GDM1 (cell line): ENCODE measurements around the gene DMTF1.
A peak's percentile ranks its signal among the peaks of the same experiment; 100 is the strongest.
"Not testable (repeated sequence)": the region's sequence is repeated elsewhere in the genome, so short reads cannot be mapped to it uniquely, and the experiment has no call there.

Experiments used
- DNase-seq: peaks from one replicate; lab custom pipeline; 2025; lab: John Stamatoyannopoulos, UW

DMTF1 gene

DNA sequence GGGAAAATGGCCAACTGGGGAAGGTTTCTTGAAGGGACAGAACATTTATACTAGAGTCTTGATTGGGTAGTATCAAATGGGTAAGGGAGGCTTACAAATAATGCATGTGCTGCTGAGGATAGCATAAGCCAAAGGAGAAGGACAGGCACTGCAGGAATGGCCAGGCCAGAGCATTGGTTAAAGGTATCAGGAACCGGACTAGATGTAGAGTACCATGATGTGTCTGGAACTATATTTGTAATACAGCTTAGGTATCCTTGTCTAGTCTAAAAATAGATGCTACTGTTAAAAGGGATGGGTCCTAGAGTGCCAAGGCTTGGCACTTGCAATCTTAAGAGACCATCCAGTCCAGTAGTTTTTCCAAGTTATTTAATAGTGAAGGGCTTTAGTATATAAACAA, 47.0 kb downstream of the DMTF1 start:
- no peak for DNase-seq

DNA sequence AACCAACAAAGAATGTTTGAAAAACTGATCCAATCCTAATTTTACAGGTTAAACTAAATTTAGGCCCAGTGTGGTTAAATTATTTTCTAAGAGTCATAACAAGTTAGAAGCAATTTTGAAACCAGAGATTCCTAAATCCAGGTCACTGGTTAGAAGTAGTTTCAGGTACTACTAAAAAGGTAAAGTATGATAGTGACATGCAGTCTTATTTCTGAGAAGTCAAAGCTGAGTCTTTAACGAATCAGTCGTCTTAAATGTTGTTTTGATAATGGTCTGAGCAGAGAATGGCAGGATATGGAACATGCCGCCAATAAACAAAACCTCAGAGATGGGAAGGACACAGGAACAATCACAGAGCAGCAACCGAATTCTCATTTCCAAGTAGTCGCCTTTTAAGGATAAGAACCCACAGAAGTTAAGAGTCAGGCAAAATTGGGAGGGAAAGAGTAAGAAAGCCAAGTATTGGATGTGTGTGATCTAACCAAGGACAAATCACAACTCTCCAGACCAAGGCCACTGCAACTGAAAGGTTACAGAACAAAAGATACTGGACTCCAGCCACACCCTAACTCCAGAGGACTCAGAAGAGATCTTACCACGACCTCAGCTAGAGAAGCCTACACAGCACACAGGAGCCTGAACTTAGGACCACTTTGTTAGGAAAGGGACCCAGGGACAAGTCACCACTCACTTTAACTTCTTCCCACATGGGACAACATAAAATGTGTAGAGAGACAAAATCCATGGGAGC, 47.6 kb downstream of the DMTF1 start:
- DNase-seq = no peak

DNA sequence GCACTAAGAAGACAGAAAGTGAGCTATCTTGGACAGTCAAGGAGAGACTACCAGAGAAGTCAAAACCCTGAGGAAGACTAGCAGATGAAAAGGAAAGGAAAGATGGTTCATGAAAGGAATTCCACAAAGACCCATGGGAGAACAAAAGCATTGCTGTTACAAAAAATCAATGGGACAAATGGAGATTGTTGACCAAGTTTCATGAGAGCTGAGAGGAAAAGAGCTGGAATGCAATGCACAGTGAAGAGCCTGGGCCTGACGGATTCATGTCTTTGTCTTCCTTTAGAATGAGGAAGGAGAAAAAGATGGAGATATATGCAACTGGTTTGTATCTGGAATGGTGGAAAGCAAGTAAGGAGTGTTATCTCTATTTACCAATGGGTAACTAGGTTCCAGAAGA, 50.0 kb downstream of the DMTF1 start:
- DNase-seq = no peak

DNA sequence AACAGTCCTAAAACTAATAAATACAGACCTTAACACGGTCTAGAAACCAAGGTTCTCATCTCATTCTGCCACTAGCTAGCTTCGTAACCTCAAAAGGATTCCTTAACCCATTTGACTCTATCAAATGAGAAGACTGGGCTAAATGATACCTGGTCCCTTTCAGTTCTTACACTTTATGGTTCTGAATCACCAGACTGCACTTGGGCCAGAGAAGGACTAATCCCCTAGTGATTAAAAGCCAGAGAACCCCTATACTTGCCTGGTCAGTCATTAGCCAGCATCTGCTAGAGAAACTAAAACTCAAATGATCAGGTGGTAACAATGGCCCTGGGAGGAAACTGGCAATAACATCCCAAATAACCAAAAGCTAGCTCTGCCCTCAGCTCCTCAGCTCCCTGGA, 50.5 kb downstream of the DMTF1 start:
- no peak for DNase-seq

DNA sequence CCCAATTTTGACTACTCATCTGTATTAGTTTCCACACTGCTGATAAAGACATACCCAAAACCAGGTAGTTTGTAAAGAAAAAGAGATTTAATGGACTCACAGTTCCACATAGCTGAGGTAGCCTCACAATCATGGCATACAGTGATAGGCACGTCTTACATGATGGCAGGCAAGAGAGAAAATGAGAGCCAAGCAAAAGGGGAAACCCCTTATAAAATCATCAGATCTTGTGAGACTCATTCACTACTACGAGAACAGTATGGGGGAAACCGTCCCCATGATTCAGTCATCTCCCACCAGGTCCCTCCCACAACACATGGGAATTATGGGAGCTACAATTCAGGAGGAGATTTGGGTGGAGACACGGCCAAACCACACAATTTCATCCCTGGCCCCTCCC, 51.7 kb downstream of the DMTF1 start:
- not testable (repeated sequence) for DNase-seq

DNA sequence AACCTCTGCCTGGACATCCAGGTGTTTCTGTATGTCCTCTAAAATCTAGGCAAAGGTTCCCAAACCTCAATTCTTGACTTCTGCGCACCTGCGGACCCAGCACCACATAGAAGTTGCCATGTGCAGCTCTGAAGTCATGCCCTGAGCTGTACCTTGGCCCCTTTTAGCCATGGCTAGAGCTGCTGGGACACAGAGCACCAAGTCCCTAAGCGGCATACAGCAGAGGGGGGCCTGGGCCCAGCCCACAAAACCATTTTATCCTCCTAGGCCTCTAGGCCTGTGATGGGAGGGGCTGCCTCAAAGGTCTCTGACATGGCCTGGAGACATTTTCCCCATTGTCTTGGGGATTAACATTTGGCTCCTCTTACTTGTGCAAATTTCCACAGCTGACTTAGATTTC, 52.7 kb downstream of the DMTF1 start:
- DNase-seq = no peak

DNA sequence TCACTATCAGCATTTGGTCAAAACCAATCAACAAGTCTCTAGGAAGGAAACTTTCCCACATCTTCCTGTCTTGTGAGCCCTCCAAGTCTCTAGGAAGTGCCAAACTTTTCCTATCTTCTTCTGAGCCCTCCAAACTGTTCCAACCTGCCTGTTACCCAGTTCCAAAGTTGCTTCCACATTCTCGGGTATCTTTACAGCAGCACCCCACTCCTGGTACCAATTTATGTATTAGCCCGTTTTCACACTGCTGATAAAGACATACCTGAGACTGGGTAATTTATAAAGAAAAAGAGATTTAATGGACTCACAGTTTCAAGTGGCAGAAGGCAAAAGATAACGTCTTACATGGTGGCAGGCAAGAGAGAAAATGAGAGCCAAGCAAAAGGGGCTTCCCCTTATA, 53.4 kb downstream of the DMTF1 start:
- not testable (repeated sequence) for DNase-seq

DNA sequence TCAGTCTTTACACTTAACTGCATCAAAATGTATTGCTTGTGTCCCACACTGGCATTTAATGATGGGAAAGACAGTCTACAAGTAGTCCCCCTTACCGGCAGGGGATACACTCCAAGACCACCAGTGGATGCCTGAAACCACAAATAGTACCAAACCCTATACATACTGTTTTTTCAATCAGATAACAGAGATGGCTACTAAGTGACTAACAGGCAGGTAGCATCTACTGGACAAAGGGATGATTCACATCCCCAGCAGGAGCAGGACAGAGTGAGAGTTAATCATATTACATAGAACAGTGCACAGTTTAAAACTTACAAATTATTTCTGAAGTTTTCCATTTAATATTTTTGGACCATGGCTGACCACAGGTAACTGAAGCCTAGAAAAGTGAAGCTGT, 54.1 kb downstream of the DMTF1 start:
- no peak for DNase-seq

DNA sequence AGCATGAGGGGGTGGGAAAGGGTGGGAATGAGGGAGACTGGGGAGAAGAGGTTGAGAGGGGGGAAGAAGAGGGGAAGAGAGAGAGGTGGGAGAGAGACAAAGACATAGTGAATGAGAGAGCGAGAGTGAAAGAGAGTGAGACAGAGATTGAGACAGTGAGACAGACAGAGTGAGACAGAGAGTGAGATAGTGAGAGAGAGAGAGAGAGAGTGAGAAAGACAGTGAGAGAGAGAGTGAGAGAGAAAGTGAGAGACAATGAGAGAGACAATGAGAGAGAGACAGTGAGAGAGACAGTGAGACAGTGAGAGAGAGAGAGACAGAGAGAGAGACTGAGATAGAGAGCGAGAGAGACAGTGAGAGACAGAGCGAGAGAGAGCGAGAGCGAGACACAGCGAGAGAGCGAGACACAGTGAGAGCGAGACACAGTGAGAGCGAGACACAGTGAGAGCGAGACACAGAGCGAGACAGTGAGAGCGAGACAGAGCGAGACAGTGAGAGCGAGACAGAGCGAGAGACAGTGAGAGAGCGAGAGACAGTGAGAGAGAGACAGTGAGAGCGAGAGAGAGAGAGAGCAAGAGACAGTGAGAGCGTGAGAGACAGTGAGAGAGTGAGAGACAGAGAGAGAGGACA, 57.2 kb downstream of the DMTF1 start:
- DNase-seq = no peak

DNA sequence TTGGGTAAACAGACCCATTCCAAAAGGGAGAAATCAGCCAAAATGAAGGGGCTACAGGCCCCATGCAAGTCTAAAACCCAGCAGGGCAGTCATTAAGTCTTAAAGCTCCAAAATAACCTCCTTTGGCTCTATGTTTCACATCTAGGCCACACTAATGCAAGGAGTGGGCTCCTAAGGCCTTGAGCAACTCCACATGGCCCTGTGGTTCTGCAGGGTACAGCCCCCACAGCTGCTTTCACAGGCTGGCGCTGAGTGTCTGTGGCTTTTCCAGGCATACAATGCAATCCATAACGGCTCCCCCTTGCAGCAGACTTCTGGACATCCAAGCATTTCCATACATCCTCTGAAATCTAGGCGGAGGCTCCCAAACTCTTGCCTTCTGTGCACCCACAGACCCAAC, 58.3 kb downstream of the DMTF1 start:
- no peak for DNase-seq

DNA sequence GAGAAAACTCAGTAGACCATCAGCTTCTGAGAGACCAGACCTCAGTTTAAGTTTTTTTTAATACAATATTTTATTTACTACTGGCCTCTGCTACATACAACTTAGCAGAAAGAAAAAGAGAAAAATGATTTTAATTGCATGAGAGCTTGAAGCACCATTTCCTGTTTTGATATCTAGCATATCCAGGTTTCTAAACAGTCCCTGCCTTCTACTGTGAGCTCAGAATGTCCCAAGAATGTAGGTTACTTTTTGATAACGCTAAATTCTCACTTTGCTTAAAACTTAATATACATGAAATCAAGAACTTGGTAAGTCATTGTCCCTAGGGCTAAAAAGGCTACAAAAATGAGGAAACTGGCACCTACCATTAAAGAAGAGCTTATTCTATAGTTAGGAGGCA, 60.2 kb downstream of the DMTF1 start:
- DNase-seq = no peak

DNA sequence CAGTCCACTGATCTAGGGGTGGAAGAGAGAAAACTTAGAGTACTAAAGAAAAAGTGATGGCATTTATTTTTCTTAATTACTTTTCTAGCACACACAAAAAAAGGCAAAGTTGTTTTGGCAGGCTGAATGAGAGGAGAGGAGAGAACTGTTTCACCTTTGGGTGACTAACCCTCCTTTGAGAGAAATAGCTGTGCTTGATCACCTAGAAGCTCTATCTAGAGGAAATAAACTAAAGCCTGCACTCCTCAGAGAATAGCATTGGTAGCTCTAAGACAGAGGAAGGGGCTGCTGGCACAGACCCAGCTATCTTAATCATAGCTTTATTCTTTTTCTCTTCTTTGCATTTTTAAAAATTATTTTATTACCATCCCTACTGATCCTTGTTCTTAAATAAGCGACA, 61.0 kb downstream of the DMTF1 start:
- no peak for DNase-seq

DNA sequence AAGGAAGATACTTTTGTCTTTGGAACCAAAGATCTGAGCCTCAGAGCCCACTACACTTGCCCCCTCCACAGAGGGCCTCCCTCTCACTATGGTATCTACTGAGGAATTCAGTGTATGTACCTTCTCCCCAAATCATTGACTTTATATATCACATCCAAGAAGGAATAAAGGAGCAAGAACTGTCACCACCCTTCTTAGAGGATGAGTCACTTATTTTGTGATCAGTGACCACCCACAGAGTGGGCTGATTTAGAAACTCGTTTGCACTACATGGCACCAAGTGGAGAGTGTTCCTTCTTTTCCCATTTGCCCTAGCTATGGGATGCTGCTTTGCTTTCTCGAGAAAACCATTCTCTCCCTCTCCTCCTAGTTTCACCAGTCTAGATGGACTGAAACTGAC, 61.6 kb downstream of the DMTF1 start:
- DNase-seq = no peak

DNA sequence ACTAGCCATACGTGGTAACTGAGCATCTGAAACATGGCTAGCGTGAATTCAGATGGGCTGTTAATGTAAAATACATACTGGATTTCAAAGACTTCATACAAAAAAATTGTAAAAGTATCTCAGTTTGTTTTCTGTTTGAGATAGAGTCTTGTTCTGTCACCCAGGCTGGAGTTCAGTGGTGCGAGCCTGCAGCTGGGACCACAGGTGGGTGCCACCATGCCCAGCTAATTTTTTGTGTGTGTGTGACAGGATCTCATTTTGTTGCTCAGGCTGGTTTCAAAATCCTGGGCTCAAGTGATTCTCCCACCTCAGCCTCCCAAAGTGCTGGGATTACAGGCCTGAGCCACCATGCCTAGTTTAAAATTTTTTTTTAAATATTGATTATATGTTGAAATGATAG, 62.8 kb downstream of the DMTF1 start:
- DNase-seq = no peak

DNA sequence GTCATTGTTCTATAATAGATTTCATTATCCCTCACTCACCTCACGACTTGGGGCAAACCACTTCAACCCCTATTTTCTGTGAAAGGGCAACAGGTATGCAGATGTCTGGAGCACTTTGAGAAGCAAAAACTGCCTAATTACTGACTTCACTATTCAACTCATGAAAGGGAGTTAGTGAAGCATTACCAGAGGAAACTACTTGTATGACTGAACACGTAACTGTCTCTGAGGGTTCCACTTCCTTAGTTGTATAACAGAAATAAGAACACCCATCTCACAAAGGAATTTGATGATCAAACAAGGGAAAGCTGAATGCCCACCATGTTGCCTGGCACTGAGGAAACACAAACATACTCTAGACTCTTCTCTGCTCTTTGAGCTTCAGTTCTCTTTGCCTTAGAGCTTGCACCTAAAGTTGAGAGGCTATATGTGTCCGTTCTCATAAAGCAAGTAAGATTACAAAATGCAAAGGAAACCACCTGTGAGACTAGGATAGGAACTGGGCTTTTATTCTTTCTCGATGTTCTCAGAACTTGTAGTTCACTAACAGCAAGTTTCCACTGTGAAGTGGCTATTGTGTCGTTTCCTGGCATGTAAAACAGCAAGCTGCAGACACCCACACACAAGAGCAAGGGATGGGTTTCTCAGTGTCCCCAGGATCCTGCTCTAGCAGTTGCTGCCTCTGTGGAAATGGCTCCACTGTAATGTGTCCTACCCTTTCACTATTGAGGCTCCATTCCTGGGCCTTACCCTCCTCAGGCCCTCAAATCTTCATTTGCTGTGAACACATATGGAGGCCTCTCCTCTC, 64.7 kb downstream of the DMTF1 start:
- DNase-seq = no peak

DNA sequence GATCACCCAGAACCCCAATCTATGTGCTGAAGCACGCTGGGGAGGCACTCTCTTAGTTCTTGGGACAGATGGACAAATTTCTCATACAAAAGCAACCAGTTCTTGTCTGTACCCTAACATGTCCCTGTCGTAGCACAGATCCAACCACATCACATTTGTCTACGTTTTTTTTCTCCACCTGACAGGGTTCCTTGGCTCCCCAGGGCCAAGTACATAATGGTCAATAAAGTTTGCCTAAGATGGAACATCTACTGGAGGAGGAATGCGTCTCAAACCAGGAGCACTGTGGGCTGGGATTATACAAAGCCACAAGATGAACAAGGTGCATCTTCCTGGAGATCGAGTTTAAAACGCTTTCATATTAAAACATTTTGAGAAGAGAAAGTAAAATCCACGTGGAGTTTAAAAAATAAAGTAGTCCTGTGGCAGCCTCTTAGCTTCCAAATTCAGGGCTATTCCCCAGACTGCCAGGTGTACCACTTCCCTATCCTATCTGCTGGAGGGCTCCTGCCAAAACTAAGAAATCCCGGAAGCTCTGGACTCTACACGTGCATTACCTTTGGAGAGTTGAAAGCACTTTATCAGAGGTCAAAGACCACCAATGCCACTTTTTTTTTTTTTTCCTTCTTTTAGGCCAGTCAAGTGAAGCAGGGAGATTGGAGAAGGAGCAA, 65.9 kb downstream of the DMTF1 start:
- no peak for DNase-seq

DNA sequence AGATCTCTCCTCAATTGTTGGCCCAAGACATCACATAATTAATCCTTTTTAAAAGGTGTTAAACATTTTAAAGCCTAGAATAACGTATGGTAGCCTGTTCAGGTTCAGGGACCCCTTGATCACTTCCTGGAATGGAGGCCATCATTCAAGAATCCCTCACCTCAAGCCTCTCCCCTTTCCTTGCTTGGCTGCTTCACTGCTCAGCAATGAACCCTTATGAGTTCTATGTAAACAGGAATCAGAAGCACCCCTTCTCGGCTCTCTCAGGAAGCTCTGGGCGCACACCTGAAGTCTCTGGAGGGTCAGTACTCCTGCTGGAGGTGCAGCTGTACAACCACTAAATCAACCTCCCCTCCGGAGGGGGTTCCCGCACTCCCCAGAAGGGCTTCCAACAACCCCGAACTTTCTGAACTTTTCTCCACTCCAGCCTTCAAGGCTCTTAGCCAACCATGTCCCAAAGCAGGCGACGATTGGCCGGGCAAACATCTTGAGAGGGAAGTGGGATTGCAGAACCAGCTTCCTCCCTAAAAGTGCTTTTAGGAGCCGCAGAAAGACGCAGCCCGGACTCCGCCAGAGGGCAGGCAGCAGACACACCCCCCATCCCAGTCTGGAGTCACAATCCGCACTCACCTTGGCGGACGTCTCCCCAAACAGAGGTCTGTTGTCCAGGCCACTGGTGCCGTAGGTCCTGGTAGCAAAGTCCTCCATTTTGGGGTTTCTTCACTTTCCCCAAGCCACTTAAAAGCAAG, 66.7 kb downstream of the DMTF1 start:
- DNase-seq = peak; percentile 10

DNA sequence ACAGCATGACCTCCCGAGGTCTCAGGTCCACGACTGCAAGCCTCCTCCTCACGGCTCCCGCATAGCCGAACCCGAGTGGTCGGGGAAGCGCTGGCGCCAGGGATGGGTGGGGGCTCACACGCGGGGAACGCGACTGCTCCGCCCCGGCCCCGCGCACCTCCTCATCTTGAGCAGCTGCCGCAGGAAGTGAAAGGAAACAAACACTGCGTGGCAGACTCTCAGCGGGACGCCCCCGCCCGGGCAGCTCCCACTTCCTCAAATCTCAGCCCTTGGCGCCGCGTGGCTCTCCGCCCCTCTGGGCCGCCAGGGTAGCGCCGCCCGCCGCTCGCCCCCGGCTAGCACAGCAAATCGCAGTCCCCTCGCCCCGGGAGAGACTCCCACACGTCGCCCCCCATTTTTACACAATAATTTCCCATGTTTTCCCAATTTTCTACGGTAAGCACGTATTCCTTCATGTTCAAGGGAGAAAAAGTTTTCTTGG, 67.3 kb downstream of the DMTF1 start, which contains the start of gene TMEM243:
Gene TMEM243, minus strand, starts transcription at position 188 of the 481 bp plus-strand sequence. CDS start 229 bp downstream, outside the sequence.
- peak; percentile 47 for DNase-seq

DNA sequence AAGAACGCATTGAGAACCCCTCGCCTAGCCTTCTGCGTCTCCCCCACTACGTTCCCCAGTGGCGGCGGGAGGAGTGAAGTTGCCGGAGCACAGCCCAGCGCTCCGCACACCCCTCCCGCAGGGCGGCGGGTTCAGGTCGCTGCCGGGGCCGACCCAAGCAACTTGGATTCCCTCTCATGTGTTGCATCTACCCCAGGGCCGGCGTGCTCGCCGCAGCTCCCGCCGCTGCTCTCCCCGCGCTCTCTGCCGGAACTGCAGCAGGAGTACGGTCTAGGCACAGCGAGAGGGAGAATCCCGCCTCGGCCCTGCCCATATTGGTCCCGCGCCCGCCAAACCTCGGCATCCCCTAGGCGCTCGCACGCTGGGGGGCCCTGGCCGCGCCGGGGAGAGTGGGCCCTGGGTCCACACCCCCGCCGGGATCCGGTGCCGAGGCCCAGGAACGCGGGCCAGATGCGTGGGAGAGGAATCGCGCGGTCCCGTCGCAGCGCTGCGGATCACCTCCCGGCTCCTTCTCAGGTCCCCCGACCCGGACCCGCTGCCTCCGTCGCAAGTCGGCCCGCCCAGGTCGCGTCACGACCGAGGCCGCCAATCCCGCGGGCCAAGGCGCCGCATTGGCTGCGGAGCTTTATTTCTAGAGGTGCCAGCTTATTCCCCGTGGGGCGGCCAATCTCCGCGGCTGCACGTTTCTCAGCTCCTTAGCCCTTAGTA, 67.9 kb downstream of the DMTF1 start:
- peak; percentile 33 for DNase-seq

DNA sequence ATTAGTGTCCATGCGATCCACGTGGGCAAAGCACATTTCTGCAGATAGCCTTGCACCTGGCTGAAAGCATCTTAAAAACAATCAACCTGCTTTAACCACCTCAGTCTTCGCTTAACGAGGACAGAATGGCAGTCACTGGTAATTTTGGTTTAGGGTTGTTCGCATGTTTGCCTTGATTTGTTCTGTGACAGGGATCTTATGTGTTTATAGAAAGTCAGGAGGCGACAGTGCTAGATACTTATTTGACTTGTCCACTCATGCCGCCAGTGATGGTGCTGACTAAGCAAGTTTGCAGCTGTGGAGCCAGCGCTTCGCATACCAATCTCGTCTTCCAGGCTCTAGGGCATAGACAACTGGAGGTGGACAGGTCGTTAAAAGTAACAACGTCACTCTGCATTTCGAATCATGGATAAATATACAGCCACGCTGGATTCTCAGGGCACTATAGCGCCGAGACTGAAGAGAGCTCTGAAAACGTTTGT, 68.5 kb downstream of the DMTF1 start:
- no peak for DNase-seq

DNA sequence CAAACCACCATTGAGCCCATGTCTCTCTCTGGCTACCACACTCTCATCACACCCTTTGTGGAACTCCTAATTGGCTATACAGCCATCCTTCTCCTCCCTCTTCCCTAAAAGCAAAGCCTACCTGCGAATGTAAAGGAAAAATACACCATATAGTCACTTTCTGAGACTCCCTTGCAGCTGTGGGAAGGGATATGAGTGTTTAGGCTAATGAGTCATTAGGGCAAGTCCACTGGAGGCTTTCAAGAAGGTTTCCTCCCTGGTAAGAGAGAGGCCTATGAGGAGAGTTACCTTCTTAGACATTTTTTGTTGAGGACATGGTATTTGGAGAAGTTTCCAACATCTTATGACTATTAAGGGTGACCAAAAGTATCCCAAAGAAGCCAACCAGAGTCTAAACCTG, 71.4 kb downstream of the DMTF1 start:
- DNase-seq = no peak
